Measurements from ENCODE around the gene TBC1D5.

The TBC1D5 gene

GRCh38 chr3:17456650-17457049, 285.8 kb downstream of the TBC1D5 start:
- DNase-seq: no peak

GRCh38 chr3:17456046-17456445, 286.4 kb downstream of the TBC1D5 start:
- no peak for DNase-seq

- no peak for DNase-seq
Measured at GRCh38 chr3:17444865-17445264, 297.6 kb downstream of the TBC1D5 start.

GRCh38 chr3:17443142-17443541, 299.3 kb downstream of the TBC1D5 start:
- no peak for DNase-seq

DNA sequence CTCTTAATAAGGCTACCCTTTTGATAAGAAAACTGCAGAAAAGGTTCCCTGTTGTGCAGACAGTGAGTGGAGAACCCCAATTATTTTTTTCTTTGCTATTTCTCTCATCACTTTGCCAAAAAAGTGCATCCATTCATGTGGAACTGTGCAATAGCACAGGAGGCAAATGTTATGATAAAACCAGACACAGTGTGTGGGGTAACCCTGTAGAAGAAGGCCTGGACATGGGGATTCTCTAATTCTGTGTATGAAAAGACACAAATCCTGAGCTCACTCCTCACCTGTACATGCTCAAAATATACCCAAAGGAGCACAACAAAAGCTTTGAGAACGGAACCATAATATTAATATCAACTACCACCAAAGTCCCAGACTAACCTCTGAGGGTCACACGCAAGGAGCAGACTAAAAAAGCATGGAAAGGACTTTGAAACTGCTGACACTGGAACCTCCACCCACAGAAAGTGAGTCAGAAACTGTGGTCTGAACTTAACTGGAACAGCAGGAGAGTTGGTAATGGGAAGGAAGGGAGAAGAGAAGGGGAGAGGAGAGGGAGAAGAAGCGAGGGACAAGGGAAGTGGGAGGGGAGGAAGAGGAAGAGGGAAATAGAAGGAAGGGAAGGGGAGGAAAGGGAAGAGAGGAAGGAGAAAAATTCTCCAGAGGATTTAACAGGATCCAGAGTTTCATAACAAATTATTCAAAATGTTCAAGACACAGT, 299.9 kb downstream of the TBC1D5 start:
- DNase-seq: no peak

GRCh38 chr3:17433876-17434275, 308.6 kb downstream of the TBC1D5 start:
- DNase-seq: no peak

GRCh38 chr3:17432236-17432635, 310.2 kb downstream of the TBC1D5 start:
- no peak for DNase-seq

GRCh38 chr3:17431484-17432045, 310.9 kb downstream of the TBC1D5 start:
- no peak for DNase-seq

GRCh38 chr3:17431004-17431403, 311.4 kb downstream of the TBC1D5 start:
- DNase-seq: no peak

DNA sequence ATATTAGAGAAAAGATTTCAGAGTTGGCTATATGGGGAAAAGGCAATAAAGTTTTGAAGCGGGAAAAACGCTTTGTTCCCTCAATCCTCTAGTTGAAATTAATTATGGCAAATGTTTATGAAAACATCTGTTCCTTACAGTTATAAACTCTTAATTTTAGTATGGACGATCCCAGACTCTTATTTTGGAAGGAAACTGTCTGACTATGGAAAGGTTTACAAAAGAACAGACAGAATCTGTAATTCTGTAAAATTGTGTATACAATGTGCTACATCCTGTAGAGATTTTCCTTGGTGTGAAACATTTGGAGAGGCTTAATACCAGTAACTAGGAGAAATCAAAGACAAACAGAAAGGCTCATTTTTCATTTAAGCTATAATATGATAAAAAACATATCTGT, 311.8 kb downstream of the TBC1D5 start:
- DNase-seq: no peak

DNA sequence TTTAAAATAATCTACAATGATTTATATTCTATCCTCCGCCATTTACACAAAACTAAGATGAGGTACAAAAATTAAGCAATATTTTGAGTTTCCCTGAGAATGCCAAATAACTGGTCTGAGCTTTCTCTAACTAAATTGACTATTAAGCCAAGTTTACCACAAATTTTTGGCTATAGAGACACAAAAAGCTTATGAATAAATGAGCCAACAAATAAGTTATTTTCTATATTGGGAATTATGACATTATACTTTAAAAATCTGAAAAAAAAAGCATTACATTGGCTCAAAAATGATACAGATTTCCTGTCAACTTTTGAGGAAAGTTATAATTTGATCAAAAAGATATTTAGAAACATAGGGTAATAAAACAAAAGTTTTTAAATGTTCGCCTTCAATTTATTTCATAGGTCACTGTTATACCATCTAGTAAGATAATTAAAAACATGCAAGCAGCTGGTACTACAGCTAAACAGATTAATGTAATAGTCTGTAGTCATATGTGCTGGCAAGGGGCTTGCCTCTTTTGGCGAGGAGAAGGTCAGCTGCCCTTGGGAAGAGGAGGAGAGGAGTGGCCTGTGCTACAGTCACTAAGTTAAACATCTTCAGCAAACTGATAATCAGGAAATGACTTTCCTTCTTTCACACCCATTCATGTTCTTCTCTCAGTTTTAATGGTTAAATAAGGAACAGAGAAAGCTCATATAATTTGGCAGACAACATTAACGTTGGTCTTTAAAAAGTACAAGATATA, 318.5 kb downstream of the TBC1D5 start:
- DNase-seq: no peak

- no peak for DNase-seq
Measured at GRCh38 chr3:17422636-17423035, 319.8 kb downstream of the TBC1D5 start.

DNA sequence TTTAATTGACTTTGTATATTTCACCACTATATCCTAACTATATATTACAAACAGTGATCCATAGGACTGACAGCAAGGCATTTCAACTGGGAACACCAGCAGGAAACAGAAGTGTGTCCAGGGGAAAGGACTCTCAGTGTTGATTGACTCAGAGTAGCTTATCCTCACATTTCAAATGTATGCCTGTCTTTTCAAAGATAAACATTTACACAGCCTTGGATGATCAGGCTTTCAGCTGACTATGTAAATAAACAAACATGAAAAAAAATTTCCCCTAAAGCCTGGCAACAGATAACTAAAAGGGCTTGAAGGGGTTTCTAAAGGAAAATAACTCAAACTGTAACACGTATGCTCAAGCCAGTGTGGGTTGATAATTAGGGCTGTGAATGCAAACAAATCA, 321.8 kb downstream of the TBC1D5 start:
- DNase-seq: no peak

- DNase-seq: no peak
Measured at GRCh38 chr3:17412950-17413530, 329.4 kb downstream of the TBC1D5 start.

GRCh38 chr3:17411157-17411877, 331.1 kb downstream of the TBC1D5 start:
- no peak for DNase-seq

DNA sequence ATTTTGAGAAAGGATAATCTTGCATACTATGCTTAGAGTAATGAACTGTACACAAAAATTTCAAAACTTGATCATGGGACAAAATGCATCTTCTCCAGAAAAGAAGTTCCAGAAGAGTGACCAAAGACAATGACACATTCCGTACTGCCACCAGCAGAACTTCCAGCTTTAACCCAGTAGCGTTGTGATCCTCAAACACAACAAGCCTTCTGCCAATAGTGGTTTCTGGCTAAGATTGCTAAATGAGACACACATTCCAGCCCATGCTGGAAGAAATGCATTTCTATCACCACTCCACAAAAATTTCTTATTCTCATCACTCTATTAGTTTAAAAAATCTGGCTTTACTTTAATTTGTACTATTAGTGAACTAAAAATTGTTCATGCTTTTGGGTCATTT, 334.9 kb downstream of the TBC1D5 start:
- no peak for DNase-seq

DNA sequence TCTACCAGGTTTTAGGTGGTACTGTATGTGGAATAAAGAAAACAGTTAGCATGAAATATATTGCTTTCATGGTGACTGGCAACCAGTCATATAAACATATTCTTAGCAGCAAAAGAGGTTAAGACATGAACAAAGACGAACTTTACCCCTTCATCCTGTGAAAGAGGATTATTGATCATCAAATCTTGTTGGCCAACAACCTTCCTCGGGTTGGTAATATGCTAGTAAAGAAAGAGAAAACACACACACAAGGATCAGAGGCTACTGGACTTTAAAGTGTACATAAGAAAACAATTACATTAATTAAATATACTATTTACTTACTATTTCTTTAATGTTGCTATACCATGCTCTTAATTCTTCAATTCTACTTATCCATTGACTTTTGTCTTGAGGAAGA, 337.9 kb downstream of the TBC1D5 start:
- DNase-seq: no peak

DNA sequence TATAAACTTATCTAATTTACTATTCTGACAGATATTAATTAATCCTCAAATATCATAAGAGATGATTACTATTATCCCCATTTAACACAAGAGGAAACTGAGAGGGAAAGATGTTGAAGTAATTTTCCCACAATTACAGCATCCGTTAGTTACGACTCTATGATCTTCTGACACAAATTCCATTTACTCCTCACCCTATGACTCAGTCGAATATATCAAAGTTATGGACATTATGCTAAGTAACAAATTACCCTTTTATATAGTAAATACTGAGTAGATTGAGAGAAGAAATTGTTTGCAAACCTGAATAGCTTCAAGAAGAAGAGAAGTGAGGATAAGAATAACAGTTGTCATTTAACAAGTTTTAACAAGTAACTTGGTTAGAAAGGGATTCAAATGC, 340.0 kb downstream of the TBC1D5 start:
- DNase-seq: no peak

GRCh38 chr3:17401912-17402311, 340.5 kb downstream of the TBC1D5 start:
- no peak for DNase-seq

DNA sequence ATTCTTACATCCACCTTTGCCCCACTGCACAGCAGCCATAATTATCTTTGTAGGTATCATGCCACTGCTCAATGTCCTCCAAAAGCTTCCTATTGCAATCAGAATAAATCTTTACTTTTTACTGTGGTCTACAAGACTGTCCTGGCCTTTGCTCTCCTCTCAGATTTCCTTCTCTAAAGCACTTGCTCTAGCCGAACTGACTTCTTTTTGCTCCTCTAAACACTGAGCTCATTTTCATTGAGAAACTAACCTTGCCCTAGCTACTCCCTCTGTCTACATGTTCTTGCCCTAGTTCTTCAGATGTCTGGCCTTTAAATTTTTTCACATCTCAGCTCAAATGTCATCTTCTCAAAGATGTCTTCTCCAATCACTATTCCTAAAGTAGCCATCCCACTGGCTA, 342.8 kb downstream of the TBC1D5 start:
- no peak for DNase-seq

DNA sequence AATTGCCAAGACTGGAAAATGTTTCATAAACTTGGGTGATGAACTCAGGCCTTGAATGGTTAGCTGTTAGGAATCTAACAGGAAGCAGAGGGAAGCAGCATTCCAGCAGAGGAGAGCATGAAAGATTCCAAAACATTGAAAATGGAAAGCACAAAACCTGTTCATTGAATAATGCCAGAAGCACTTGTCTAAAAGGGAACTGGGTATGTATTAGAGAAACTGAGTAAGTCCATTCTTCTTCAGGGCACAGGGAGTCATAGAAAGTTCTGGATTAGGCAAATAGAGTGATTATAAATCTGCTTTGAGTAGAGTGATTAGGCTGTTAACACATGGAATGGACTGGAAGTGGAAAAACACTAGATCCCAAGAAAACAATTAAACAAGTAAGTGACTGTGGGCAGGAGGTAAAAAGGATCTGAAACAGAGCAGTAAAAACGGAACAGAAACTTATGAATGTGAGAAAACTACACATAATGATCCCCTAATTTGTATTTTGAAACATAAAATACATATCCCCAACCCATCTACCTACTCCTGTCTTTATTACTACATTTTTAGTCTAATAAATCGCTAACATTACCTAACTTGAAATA, 343.4 kb downstream of the TBC1D5 start:
- no peak for DNase-seq

GRCh38 chr3:17396036-17396435, 346.4 kb downstream of the TBC1D5 start:
- DNase-seq: no peak
